ENCODE results near the gene CDK5. TPM values are rescaled to one million over a fixed set of nuclear protein-coding genes. Genes with fewer than 3 reads are reported as not detected.

CDK5 gene
- polyA plus RNA-seq, 1 donor from 2014 or later, result 88.3 TPM

DNA sequence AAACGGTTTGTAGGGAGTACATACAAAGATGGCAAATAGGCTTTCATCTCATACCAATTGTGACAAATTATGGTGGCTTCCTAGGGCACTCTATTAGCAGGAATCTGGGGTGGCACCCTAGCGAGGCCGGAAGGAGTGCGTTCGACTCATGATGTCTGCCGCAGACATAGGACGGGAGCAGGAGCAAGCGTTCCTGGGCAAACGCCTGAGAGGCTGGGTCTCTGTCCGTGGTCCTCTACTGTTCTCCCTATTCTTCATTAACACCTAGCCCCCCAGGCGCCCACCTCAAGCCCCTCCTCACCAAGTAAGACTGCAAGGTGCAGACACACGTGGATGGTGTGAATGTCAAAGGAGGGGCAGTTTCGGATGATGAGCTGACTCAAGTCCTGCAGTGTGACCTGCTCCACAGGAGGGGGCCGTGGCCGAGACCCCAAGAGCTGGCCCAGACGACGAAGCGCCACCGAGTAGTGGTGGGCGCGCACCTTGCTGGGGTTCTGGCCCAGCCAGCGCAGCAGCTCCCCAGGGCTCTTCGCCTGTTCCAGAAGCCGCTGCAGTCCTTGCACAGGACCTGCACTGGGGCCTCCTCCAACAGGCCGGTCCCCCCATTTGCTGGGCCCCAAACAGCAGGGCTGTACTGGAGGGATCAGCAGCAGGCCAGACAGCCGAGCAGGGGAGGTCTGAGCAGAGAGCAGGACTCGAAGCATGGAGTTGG, 21.7 kb upstream of the CDK5 start:
- peaks cover 13% of the 10 kb centered on the region for H3K79me2 ChIP-seq (replicated peaks; ENCODE audit: insufficient read depth, low read length)
- no peaks in the 10 kb centered on the region for H3K9me3 ChIP-seq (ENCODE audit: low read length)
- H4K20me1 ChIP-seq (ENCODE audit: insufficient read depth), result no peaks in the 10 kb centered on the region
- H3F3A ChIP-seq (ENCODE audit: insufficient read depth, low read length, poor library complexity, severe bottlenecking), result no peaks in the 10 kb centered on the region
- no peaks in the 10 kb centered on the region for H3K9me2 ChIP-seq (ENCODE audit: insufficient read depth, low read length)
- no peaks in the 10 kb centered on the region for H3K27me3 ChIP-seq (ENCODE audit: insufficient read depth, low read depth, low read length)
- TF ChIP-seq TAF1 (IDR thresholded peaks at IDR 0.05; ENCODE audit: low read depth) (no peak), RAD21 (conservative IDR thresholded peaks at IDR 0.05) (no peak), POLR2AphosphoS5 (IDR thresholded peaks at IDR 0.05) (no peak), SMC3 (conservative IDR thresholded peaks at IDR 0.05; ENCODE audit: poor library complexity) (no peak), EP300 (conservative IDR thresholded peaks at IDR 0.05; ENCODE audit: poor library complexity, severe bottlenecking) (no peak), MXI1 (conservative IDR thresholded peaks at IDR 0.05; ENCODE audit: poor library complexity, severe bottlenecking) (no peak), EZH2 (IDR thresholded peaks at IDR 0.05; ENCODE audit: borderline replicate concordance, insufficient read depth, low read length, poor library complexity, severe bottlenecking) (no peak)
- TF ChIP-seq, protein P1, sequence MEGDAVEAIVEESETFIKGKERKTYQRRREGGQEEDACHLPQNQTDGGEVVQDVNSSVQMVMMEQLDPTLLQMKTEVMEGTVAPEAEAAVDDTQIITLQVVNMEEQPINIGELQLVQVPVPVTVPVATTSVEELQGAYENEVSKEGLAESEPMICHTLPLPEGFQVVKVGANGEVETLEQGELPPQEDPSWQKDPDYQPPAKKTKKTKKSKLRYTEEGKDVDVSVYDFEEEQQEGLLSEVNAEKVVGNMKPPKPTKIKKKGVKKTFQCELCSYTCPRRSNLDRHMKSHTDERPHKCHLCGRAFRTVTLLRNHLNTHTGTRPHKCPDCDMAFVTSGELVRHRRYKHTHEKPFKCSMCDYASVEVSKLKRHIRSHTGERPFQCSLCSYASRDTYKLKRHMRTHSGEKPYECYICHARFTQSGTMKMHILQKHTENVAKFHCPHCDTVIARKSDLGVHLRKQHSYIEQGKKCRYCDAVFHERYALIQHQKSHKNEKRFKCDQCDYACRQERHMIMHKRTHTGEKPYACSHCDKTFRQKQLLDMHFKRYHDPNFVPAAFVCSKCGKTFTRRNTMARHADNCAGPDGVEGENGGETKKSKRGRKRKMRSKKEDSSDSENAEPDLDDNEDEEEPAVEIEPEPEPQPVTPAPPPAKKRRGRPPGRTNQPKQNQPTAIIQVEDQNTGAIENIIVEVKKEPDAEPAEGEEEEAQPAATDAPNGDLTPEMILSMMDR (IDR thresholded peaks at IDR 0.05; ENCODE audit: poor library complexity, severe bottlenecking), result no peak
- TF ChIP-seq, protein P2, sequence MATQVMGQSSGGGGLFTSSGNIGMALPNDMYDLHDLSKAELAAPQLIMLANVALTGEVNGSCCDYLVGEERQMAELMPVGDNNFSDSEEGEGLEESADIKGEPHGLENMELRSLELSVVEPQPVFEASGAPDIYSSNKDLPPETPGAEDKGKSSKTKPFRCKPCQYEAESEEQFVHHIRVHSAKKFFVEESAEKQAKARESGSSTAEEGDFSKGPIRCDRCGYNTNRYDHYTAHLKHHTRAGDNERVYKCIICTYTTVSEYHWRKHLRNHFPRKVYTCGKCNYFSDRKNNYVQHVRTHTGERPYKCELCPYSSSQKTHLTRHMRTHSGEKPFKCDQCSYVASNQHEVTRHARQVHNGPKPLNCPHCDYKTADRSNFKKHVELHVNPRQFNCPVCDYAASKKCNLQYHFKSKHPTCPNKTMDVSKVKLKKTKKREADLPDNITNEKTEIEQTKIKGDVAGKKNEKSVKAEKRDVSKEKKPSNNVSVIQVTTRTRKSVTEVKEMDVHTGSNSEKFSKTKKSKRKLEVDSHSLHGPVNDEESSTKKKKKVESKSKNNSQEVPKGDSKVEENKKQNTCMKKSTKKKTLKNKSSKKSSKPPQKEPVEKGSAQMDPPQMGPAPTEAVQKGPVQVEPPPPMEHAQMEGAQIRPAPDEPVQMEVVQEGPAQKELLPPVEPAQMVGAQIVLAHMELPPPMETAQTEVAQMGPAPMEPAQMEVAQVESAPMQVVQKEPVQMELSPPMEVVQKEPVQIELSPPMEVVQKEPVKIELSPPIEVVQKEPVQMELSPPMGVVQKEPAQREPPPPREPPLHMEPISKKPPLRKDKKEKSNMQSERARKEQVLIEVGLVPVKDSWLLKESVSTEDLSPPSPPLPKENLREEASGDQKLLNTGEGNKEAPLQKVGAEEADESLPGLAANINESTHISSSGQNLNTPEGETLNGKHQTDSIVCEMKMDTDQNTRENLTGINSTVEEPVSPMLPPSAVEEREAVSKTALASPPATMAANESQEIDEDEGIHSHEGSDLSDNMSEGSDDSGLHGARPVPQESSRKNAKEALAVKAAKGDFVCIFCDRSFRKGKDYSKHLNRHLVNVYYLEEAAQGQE (IDR thresholded peaks at IDR 0.05; ENCODE audit: borderline replicate concordance), result no peak
- no peak overlapping the region for H2AFZ ChIP-seq (ENCODE audit: low read depth, low read length)
- peak overlapping the region; percentile 85 for H3K9ac ChIP-seq (ENCODE audit: low read length)
- H3K27ac ChIP-seq (ENCODE audit: low read length), result peak overlapping the region; percentile 78
- H3K4me3 ChIP-seq (ENCODE audit: low read length), result peak overlapping the region; percentile 91
- H3K4me2 ChIP-seq (ENCODE audit: low read length), result peak overlapping the region; percentile 74
- no peaks in the 10 kb centered on the region for H3K36me3 ChIP-seq (ENCODE audit: insufficient read depth, low read length)

DNA sequence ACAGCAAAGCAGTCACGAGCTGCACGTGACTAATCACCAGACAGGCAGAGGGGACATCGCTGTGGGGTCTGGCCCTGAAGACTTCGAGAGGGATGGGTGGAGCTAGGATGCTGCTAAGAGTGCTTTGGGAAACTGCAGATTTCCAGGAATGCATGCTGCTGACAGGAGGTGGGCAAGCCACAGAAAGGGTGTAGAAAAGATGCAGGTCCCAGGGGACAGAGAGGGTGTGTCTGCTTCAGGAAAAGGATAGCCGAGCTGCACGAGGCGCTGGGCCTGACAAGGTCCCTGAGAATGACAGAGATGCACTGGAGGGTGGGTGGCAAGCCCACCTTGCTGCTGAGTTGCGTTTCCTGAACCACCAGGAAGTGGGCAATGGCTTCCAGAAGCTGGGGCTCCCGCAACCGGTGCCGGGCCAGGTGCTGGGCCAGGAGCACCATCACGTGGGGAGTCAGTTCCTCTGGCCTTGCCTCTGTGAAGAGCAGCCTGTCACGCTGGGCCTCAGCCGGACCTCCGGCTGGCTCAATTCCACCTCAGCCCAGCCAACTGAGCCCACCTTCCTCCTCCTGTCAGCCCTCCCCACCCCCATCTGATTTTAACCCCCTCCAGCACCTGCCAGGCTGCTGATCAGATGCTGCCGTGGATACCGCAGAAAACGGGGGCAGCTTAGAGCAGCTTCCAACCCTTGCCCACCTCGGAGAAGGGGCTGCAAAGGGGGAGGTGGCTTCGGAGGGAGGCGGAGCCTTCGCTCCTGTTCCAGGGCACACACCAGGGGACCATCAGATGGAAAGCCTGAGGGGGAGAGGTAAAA, 20.7 kb upstream of the CDK5 start:
- no peak overlapping the region for H2AFZ ChIP-seq (ENCODE audit: low read depth, low read length)
- H3K27me3 ChIP-seq (ENCODE audit: insufficient read depth, low read depth, low read length), result no peaks in the 10 kb centered on the region
- H4K20me1 ChIP-seq (ENCODE audit: insufficient read depth), result no peaks in the 10 kb centered on the region
- no peak overlapping the region for H3K4me3 ChIP-seq (ENCODE audit: low read length)
- no peaks in the 10 kb centered on the region for H3K9me3 ChIP-seq (ENCODE audit: low read length)
- no peak overlapping the region for H3K27ac ChIP-seq (ENCODE audit: low read length)
- TF ChIP-seq POLR2AphosphoS5 (IDR thresholded peaks at IDR 0.05), result no peak
- TF ChIP-seq EZH2 (IDR thresholded peaks at IDR 0.05; ENCODE audit: borderline replicate concordance, insufficient read depth, low read length, poor library complexity, severe bottlenecking), result no peak
- TF ChIP-seq RAD21 (conservative IDR thresholded peaks at IDR 0.05), result no peak
- TF ChIP-seq TAF1 (IDR thresholded peaks at IDR 0.05; ENCODE audit: low read depth), result no peak
- no peak for TF ChIP-seq SMC3 (conservative IDR thresholded peaks at IDR 0.05; ENCODE audit: poor library complexity)
- TF ChIP-seq, protein P1 (IDR thresholded peaks at IDR 0.05; ENCODE audit: poor library complexity, severe bottlenecking), result no peak
- TF ChIP-seq, protein P2 (IDR thresholded peaks at IDR 0.05; ENCODE audit: borderline replicate concordance), result no peak
- no peak for TF ChIP-seq EP300 (conservative IDR thresholded peaks at IDR 0.05; ENCODE audit: poor library complexity, severe bottlenecking)
- TF ChIP-seq MXI1 (conservative IDR thresholded peaks at IDR 0.05; ENCODE audit: poor library complexity, severe bottlenecking), result no peak
- H3F3A ChIP-seq (ENCODE audit: insufficient read depth, low read length, poor library complexity, severe bottlenecking), result no peaks in the 10 kb centered on the region
- peaks cover 13% of the 10 kb centered on the region for H3K79me2 ChIP-seq (replicated peaks; ENCODE audit: insufficient read depth, low read length)
- no peak overlapping the region for H3K4me2 ChIP-seq (ENCODE audit: low read length)
- no peak overlapping the region for H3K9ac ChIP-seq (ENCODE audit: low read length)
- H3K9me2 ChIP-seq (ENCODE audit: insufficient read depth, low read length), result no peaks in the 10 kb centered on the region
- no peaks in the 10 kb centered on the region for H3K36me3 ChIP-seq (ENCODE audit: insufficient read depth, low read length)
